NT2/D1 (cell line): ENCODE measurements around the gene C11orf98.

Source experiments
- SUZ12 ChIP-seq: IDR thresholded peaks from 2 replicates; pipeline ENCODE4 v1.6.1; 2011; ENCODE audit not compliant: insufficient read length, insufficient read depth; ENCODE audit errors: extremely low read depth
- YY1 ChIP-seq: IDR thresholded peaks from 2 replicates; pipeline ENCODE4 v1.6.1; 2011; ENCODE audit not compliant: insufficient read length, insufficient read depth
- ZNF274 ChIP-seq: IDR thresholded peaks from 2 replicates; pipeline ENCODE4 v1.6.1; 2011; ENCODE audit warnings: mild to moderate bottlenecking, low read depth, low read length

DNA sequence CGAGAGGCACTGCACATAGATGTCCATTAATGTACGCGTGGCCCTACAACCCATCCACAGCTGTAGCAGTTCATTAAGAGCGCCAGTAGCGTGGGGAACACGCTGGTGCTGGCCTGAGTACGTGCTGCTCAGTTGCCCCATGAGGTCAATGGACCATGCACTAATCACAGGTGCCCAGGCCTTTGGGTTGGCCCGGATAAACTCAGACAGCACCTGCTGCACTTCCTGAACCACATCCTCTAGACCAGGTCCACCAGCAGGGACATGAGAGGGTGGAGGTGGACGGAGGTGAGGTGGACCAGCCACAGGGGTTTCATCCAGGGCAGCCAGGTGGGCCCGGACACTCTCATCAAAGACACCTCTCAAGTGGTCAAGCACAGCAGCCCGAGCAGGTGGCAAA is 15.5 kb downstream of the C11orf98 start:
- no peak for TF ChIP-seq YY1
- TF ChIP-seq SUZ12, result no peak
- TF ChIP-seq ZNF274, result no peak
